Medulla oblongata (tissue), 1 donor: ENCODE results near the gene IRS1.

Experiments
- DNase-seq: peaks from one replicate; pipeline ENCODE4 v3.0.0-alpha.2; 2015; ENCODE audit errors: extremely low spot score

The IRS1 gene

DNA sequence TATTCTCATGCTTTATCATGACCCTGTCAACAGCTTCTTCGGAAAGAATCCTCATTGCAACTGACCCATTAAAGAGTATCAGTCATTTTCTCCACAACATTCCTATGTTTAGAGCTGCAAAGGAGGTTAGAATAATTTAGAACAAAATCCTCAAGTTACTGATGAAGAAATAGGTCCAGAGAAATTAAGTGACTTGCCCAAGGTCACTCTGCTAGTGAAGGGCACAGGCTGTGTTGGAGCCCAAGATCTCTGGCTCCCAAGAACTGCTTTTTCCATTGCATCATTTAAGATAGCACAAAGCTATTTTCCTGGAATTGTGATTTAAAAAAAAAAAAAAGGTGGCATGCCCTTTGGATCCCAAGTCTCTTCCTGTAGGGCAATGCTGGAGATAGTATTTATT is 9.6 kb downstream of the IRS1 start:
- DNase-seq = no peak

DNA sequence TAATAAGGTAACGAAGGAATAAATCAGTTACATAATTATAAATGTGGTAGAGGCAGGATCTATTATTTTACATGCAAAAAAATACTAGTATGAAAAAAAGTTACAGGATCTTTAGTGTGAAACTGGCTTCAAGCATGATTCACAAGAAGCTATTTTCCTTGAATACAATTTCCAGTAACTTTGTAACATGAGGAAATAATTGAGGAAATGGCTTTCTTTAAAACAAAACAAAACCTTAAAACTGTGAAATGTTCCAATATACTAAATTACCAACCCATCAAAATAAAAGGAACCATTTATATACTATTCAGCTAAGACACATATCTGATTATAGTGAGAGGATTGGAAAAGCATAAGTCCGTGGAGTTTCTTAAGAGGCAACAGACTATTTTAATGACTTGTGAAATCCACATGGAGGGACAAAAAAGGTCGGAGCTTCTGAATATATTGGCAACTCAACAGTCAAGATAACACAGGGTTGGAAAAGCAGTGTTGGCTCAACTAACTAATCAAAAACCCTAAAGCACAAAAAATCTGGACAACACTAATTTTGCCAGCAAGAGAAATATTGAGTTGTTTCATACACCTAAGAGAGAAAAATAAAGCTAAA is 10.6 kb downstream of the IRS1 start:
- no peak for DNase-seq

DNA sequence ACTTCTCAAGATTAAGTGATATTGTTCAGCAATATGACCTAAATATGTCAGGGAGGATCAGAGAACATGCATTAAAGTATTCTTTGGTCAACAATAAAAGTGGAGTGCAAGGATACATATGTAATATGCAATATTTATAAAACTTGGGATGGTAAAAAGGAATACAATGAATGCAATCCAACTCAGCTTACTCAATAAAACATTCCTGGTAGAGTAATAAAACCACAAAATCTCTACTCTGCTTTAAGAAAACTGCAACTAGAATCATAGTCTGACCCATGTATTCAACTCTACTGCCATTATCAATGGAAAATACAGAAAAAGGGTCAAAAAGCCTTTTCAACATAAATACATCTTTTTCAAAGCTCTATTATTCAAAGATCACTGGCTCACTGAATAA is 11.6 kb downstream of the IRS1 start:
- DNase-seq = no peak

DNA sequence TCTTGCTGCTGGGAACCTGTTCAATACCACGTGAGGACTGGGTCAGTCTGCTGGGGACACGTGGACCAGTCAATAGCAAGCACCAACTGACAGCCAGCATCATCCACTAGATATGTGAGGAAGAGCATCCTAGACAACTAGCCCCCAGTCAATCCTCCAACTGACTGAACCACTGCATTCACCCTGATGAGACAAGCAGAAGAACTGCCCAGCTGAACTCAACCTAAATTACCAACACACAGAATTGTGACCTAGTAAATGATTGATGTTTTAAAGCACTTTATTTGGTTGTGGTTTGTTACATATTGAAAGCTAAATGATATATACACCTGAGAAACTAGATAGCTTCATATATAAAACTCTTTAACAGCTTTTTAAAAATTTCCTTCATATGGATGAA is 15.7 kb downstream of the IRS1 start:
- DNase-seq = no peak

DNA sequence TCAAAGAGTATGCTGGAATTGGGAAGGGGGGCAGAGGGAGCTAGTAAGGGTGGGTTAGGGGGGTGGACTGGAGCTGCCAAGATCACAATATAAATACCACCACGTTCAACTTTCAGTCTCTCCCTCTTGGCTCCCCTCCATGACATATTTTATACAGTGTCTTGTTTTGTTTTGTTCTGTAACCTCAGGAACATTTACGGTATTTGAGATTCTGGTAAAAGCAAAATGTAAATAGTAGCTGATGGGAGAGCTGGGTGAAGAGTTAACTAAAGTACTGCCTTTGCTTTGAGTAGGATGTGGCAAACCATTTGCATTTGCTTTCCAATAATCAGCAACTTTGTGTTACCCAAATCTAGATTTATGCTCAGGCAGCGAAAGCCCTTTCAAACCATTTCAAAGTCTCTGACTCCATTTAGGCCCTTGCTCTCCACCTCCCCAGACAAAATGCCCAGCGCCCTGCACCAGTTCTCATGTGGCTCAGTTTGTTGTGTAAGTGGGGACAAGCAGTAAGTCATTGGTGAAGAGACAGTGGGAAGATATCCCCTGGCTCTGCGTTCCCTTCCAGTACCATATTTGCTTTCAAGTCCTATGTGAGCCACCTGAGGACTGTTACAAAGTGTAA is 17.4 kb downstream of the IRS1 start:
- DNase-seq = no peak

DNA sequence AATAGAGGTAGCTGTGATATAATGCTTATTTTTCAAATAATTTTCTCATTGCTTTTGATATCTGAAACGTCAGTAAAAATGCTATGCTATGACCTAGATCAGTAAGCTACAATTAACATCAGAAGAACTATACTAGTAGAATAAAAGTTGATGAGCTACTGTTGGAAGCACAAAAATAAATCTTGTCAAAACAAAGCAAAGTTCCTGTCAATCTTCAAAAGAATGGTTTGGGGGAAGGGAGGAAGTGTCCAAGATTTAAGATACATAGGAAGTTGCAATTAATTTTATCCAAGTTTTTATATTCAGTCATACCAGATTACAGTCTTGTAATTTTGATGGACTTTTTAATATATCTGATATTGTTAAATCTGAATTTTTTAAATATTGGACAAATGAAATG is 19.2 kb downstream of the IRS1 start:
- DNase-seq = no peak

DNA sequence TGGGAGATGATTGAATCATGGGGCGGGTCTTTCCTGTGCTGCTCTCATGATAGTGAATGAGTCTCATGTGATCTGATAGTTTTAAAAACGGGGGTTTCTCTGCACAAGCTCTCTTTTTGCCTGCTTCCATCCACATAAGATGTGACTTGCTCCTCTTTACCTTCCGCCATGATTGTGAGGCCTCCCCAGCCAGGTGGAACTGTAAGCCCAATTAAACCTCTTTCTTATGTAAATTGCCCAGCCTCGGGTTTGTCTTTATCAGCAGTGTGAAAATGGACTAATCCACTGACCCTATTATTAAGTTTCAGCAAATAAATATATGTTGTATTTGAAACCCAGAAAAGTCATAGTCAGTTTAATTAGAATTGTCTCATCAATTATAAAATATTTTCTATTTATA is 22.0 kb downstream of the IRS1 start:
- no peak for DNase-seq

DNA sequence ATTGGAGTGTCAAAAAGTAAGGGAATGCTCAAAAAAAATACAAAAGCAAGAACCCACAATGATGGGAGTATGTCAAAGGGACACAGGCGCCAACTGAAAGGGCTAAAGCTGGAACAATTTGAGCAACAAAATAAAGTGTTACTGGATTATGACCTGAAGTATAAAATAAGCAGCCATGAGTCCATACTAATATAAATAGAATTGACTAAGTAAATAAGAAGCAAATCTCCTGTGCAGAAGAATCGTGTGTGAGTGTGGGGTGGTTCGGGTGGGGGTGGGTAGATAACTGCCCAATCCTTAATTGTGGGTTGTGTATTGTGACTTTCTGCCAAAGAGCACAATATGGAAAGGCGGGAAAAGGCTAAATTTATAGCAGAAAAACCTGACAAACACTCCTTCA is 23.5 kb downstream of the IRS1 start:
- DNase-seq = no peak

DNA sequence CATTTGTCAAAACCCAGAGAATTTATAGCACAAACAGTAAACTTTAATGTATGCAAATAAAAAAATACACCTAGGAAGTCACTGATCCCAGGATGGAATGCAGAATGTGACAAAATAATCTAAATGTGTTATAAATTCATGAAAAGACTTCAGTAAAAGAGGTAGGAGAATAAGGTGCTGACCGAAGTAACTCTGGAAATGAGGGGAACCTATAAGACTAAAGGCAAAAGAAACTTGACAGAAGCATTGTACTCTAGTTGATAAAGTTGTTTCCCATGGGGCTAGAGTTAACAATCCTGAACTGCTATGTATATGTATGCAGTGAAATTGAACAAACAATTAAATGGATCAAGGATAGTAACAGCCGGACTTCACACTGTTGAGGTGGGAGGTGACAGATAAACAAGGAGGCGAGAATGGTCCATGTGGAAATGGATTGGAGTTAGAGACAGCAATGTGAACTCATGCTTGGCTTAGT is 24.5 kb downstream of the IRS1 start:
- no peak for DNase-seq

DNA sequence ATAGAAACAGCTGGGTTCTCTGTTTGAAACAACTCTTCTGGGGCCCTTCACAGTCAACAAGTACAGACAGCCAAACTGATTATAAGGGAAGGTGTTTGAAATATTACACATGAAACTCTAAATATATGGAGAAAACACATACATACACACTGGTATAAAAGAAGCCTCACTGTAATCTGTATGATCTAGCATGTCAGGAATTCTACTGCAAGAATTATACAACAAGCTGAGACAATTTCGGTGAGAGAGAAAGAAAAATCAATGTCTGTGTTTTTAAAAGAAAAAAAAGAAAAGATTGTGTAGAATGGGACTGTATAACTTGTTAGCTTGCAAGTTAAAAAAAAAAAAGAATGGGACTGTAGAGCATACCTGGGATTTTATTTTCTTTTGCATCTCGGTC is 26.3 kb downstream of the IRS1 start:
- no peak for DNase-seq

DNA sequence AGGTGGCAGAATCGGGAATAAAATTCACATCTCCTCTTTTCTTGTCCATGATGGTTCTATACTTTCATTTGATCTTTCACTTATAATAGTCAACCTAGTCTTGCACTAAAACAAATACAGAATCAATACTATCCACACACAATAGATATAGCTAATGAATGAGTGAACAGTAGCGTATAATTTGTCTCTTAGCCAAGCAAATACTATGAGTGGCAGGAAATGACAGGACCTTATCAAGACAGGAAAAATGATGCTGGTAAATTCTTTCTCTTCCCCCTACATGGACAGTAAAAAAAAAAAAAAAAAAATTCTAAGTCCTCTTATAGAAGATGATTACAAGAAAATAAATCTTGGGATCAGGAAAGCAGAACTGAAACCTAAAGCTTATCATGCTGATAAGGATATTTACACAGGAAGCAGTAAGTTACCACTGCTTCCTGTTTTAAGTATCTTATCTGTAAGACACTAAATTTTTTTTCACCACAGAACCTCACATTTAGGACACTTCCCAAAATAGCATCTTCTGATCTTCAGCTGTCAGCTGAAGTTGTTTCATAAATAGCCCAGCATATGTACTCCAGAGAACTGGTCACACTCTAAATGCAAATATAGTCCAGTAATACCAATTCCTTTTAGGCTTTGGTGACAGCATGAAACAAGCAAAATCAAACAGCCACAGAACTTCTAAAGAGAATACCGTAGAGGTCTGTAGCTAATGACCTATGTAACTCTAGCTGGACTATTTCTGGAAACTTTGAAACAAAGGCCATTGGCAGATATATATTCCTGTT is 27.0 kb downstream of the IRS1 start:
- DNase-seq = no peak

DNA sequence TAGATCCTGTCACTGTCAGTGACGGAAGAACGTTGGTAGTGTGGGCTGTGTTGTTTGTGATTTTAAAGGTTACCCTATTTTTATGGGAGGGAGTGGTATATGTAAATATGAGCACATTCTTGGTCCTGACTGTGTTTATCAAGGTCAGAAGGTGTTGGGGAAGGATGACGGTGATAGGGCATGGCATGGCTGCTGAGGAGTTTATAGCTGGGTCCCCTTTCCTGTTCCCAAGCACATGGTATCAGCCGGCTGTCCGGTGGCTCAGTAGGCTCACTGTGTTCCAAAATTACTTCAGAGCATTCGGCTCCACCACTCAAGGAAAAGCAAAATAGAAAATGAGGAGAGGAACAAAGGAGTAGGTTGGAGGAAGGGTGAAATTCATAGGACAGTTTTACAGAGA is 28.6 kb downstream of the IRS1 start:
- no peak for DNase-seq

DNA sequence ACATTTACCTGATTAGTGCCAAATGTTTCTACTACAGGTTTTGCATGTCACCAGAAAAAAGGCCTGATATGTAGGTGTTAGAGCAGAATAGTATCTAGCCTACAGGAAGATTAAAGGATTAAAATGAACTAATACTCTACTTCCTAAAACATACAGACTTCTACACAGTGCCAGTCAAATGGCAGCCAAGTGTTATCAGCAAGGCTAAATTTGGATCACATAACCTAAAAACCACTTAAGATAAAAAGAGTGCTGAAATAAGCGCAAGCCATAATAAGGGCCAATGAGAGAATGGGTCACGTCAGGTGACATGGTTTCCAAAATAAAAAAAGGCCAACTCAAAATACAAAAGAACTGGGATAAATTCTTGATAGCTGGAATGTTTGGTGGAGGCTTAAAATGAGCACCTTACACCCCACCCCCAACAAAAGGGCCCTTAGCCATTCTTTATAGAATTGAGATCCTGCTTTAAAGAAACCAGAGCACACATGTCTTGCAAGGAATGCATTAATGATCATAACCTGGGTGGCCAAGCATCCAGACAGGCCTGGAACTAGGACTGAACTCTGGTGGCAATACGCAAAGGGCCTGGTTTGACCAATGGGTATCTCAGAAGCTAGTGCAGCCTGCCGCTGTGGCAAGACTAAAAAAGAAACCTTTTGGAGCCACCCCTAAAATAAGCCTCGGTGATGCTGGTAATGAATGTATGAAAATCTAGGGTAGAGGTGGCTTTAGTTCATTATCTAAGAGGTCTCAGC is 32.4 kb downstream of the IRS1 start:
- no peak for DNase-seq

DNA sequence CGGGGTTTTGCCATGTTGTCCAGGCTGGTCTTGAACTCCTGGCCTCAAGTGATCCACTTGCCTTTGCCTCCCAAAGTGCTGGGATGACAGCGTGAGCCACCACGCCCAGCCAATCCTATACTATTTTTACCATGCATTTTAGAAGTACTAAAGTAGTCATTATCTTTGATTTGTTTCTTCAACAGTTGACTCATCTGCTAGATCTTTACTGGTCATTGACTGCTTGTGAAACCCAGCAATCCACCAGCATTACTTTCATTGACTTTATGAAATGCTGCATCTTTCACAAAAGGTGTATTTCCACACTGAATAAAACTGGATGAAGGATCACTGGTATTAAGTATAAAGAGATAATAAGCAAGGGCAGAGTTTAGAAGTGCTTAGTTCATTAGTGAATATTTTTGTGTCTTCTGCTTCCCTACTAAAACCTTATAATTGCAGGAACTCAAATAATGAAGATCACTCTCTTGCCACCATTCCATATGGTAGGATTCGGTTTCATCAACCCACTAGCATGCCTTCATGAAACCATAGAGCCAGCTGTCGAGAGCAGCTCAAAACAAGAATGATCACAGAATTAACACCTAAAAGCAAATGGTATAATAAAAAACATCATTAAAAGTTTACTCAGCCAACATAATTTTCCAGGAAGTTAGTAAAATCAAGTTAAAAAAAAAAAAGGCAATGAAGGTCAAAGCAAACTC is 33.1 kb downstream of the IRS1 start:
- no peak for DNase-seq

DNA sequence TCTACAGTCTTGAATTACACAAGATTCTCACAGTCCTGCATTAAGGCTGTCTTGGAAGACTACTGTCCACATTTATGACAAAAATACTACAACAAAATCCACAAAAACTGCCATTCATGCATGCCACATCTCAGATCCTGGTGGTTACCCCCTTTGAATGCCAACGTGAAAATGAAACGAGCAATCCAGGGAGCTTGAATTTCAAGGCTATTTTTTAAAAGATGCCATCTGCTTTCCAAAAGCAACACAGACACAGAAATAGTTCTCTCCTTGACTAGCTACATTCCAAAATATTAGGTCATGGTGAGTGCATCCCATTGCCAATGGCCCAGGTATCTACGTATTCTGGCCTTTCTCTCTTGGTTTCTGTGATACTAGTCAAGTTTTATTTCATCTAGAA is 36.3 kb downstream of the IRS1 start:
- no peak for DNase-seq

DNA sequence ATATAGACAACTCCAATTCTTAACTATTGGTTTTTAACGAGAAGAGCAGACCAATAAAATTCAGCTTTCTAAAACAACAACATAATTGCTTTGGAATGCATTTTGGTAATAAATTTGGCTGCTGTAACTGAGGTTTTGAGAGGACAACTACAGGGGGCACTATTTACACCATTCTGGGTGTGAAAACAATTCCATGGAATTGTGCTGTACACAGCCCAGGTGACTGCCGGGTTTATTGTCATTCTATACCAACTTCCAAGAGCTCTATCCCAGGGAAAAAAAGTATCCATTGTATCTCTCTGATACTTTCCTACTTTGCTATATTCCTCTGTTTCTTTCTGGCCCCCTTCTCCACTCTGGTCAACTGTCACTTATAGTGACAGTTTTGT is 38.4 kb downstream of the IRS1 start:
- no peak for DNase-seq

DNA sequence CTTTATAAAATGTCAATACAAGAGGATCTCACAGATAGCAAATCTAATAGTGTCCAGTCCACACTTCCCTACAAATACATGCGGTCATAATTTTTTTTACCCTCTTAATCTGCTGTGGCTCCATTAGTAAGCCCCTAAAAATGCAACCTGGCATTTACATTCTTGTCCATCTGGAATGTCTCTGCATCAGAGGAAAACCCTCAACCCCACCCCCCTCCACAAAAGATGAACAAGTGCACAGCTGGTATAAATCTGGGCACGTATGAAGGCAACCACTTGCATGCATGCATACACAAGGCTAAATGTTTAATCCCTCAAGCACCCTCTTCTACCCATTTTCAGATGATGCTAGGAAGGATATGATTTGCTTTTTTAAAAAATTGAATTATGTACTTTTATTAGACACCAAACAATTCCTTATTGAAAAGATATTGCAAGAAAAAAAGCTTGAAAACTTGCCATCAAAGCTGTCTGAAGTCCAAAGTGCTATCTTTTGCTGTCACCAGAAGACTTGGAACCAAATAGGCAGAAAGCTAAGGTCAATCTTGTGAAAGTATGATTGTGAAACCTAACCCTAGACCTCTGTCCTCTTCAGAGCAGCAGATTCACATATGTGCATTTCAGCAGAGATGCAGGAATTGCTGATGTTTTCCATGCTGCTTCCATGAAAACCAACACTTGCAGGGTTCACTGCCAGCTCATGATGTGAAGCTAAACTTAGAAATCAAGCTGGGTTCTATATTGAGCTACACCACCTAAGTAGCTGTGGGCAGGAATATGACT is 39.0 kb downstream of the IRS1 start:
- no peak for DNase-seq

DNA sequence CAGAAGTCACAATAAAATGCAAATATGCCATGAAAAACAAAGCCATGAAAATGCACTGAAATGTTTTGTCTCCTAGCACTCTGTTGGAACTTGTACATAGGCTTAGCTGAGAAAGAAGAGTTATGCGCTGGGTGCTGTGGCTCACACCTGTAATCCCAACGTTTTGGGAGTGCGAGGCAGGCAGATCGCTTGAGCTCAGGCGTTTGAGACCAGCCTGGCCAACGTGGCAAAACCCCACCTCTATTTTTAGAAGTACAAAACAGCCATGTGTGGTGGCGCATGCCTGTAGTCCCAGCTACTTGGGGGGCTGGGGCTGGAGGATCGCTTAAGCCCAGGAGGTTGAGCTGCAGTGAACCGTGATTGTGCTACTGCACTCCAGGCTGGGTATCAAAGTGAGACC is 39.9 kb downstream of the IRS1 start:
- no peak for DNase-seq

DNA sequence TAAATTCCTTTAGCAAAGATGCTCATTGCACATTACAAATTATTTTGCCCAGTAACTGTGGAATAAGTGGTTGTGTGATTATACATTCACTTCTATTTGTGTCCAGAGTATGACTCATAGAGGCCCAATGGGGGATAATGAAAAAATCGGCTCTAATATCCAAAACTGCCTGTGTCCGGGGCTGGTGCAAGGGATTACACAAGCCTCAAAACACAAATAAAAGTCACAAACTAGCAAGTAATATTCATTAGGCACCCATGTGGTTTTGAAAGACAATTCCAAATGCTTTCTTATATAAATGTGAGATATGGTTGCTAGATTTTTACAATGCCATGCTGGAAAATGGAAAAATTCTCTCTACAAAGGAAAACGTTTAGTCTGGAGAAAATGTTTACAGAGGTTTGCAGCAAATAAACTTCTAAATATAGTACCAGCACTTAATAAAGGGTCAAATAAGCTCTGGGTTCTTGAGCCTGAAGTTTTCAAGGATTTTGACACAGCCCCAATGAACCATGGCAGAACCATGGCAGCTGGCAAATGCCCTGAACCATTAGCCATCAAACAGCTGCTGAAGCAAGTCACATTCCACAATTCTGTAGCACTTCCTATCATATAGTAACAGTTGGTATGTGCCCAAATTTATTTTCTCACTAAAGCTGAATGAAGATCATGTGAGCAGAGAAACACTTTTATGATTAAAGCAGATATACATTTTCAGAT is 40.5 kb downstream of the IRS1 start:
- DNase-seq = no peak

DNA sequence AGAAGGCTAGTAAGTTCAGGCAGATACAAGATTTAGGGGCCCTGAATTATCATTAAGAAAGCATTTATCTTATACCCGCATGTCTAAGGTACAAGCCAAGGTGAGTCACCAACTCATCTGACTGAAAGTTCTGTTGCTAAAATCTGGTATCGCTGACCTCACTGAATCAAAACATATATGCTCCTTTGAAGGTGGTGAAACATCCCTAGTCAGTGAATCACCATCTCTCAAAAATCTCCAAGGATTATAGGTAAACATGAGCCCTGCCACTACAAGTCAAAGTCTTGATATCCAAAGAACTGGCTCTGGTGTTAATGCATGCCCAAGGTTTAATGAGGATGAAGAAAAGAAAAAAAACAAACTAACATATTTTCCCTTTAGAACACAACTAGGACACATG is 43.5 kb downstream of the IRS1 start:
- no peak for DNase-seq
